HG03575 (cell line): ENCODE results near the gene LRRC17.

Experiments used
- ATAC-seq: cut with Tn5 transposase; IDR thresholded peaks from one replicate; pipeline ENCODE4 v1.9.1; 2021; ENCODE audit not compliant: unreplicated experiment, insufficient number of reproducible peaks, low FRiP score; ENCODE audit errors: extremely low read depth

LRRC17 gene, protein sequence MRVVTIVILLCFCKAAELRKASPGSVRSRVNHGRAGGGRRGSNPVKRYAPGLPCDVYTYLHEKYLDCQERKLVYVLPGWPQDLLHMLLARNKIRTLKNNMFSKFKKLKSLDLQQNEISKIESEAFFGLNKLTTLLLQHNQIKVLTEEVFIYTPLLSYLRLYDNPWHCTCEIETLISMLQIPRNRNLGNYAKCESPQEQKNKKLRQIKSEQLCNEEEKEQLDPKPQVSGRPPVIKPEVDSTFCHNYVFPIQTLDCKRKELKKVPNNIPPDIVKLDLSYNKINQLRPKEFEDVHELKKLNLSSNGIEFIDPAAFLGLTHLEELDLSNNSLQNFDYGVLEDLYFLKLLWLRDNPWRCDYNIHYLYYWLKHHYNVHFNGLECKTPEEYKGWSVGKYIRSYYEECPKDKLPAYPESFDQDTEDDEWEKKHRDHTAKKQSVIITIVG

DNA sequence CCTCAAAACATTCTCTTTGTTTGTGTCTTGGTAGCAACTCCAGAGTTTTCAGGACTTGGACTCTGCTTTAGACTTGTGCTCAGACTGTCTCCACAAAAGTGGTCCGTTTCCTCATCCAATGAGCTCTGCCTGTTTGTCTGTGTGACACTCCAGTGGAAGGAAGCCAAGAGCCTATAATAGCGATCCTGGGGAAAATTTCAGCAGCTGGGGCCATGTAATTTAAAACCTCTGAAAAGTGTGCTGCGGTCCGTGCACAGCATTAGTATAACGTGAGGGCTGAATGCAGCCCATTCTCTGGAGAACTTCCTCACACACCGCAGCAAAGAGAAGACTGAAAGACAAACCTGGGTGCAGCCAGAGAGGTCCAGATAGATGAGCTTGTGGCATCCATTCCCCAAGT is at the start of gene LRRC17:
Gene LRRC17, plus strand, starts transcription at position 259 of the 400 bp plus-strand sequence. CDS start 20,914 bp downstream, outside the sequence.
- no peak for ATAC-seq

DNA sequence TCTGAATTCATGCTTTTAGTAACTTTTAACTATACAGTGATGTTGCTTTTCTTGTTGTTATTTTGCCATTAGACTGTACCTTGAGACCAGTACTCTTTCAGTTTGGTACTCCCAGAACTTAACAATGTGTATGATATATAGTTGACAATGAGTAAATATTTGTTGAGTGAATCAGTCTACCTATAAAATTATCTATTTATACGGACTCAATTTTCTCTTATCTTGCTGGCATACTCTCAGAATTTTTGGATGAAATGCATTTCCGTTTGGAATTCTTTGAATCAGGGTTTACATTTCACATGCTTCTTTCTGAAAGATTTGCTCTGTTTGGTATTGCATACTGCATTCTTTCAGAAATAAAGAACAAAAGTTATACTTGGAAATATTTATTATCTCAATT is 47.8 kb upstream of the LRRC17 start:
- ATAC-seq, result no peak

DNA sequence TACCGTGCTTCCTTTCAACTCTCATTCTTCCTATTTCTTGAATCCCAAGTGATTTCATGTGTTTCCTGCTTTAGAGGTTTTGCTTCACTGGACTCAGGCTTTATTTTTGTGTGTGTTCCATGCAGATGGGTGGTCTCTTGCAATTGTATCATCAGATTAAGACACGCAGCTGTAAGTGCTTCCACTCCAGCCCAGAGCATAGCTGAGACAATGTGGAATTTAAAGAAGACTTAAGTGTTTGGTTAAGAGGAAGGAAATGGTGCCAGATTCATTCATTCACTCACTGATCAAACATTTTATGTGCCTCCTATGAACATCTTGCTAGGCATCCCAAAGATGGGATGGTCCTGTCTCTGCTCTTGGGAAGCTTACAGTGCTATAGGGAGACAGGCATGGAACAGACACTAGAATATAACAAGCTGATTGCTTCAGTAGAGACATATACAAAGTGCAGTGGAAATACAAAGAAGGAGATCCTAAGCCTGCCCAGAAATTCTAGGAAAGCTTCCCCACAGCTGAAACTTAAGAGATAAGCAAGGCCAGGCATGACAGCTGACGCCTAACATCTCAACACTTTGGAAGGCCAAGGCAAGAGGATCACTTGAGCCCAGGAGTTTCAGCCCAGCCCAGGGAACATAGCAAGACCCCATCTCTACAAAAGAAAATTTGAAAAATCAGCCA is 46.1 kb upstream of the LRRC17 start:
- ATAC-seq, result no peak

DNA sequence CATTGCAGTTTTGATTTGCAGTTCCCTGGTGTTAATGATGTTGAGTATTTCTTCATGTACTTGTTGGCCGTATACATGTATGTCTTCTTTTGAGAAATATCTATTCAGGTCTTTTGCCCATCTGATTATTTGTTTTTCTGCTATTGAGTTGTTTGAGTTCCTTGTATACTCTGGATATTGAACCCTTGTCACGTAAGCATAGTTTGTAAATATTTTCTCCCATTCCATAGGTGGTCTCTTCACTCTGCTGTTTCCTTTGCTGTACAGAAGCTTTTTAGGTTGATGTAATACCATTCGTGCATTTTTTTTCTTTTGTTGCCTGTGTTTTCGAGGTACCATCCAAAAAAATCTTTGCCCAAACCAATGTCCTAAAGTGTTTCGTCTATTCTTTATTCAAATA is 43.6 kb upstream of the LRRC17 start:
- ATAC-seq, result no peak

DNA sequence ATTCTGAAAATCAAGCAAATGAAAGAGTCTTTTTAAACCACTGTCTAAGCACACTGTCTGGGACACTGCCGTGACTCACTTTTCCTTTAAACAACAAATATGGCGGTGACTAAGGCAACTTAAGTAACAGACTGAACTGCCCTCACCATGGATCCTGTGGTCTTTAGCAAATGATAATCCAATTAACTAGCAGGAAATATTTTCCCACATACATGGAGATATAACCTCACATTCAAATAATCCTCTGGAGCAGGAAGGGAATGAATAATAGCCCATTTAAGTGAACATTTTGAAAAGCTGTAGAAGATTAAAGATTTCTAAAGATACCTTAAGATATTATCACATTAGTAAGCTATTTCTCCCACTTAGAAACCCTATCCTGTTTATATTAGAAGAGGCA is 40.3 kb upstream of the LRRC17 start:
- ATAC-seq, result no peak

DNA sequence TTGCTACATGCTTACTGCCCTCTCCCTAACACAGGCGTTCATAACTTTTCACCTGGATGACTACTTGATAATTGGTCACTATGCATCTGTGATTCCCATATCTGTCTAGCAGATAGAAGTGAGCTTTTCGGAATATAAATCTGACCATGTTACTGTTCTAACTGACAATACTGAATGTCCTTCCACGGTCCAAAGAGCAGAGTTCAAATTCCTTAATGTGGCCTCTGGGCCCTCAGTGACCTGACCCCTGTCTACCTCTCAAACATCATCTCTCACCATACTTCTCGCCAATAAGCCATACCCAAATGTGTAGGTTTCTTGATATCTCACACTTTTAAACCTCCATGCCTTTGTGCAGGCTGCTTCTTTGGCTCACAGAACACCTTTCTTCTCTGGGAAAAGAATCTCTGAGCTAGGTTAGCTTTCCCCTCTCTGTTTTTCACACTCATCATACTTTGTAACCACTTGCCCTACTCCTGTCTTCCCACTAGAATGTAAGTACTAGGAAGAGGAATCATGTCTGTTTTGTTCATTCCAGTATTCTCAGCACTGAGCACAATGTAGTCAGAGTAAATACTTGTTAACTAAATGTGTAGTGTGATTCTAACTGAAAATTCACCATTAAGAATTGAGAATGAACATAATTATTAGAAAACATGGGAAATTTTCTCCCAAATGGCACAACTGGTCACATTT is 39.2 kb upstream of the LRRC17 start:
- ATAC-seq, result no peak

DNA sequence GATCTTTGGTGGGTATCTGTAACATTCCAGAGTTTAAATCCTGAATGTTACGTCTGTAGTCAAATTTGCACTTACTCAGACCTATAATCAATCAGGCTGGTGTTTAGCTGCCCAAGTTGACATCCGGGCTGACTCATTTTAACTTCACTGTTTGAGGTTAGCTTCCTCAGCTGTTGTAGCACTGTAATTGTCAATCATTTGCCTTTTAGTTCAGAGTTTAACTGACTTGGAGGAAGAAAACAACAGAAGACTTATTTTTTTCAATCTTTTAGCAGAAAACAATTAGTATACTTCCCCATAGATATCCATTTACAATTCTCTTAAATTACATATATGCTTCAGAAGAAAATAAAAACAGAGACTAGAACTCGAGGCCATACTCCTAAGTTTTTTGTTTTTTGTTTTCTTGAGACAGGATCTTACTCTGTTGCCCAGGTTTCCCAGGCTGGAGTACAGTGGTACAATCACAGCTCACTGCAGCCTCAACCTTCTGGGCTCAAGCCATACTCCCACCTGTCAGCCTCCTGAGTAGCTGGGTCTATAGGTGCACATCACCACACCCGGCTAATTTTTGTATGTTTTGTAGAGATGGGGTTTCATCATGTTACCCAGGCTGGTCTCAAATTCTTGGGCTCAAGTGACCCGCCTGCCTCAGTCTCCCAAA is 38.5 kb upstream of the LRRC17 start:
- ATAC-seq, result peak; percentile 97

DNA sequence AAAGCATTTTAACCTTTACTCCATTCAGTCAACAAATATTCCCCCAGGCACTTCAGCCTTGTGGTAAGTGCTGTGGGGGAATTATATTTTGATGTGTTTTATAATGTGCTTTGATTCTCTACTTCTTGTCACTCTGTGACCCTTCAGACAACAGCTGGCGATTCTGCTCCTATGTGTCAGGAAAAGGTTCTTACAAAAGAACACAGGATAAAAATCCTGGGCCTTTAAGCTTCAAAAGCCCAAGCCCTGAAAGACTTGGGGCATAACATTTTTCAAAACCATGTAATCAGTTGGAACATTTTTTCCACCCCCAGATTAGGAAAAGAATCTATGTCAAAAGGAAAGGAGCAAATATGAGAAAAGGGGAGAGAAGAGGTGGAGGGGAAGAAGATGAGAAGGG is 37.8 kb upstream of the LRRC17 start:
- no peak for ATAC-seq

DNA sequence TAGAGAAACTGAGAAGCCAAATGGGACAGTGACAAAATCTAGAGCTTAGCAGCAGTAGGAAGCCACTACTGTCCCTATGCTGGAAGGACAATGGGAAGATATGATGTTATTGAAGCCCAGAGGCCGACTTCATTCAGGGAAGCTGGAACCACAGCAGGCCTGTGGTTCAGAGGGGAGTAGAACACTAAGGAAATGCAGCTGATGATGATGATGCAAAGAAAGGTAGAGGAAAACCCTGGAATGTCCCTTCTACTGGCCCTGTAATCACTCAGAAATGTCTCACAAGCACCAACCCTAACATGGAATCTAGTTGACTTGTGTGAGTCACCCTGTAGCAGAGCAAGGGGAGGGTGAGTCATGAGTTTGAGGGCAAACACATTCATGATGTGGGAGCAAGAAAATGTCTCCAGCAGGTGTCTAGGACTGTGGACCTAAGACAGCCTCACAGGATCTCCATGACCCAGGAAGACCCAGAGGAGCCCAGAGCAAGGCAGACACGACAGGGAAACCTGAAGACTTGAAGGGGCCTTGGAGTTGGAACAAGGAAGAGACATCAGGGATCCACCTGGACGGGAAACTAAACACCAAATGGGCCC is 37.0 kb upstream of the LRRC17 start:
- no peak for ATAC-seq

DNA sequence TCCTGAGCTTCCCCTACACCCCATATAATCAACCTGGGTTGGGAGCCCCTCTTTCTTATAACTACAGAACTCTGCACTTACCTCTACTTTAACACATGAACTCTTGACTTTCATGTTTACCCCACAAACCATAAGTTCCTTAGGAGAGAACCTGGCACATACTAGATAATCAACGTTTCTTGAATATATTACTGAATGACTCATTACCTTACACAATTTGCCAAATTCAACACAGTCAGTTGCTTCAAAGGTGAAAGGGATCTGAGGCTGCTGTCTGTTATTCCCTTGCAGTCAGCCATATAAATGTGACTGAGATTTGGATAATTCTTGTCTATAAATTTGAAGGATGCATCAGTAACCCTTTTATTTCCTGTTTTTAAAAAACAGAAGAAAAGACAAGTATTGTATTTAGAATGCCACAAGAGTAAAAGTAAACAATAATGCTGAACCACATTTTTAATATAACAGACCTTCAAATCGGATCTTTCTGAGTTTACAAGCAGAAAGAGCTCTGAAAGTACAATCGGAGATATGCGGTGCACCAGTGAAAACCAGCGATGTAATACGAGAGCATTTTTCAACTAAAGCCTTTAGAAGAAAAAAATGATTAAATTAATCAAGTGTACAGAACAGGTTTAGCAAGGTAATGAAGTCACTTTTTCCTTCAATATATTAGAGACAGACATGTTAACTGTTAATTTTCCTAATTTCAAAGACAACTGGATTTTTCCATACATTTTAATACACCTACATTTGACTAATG is 29.5 kb upstream of the LRRC17 start:
- ATAC-seq, result no peak

DNA sequence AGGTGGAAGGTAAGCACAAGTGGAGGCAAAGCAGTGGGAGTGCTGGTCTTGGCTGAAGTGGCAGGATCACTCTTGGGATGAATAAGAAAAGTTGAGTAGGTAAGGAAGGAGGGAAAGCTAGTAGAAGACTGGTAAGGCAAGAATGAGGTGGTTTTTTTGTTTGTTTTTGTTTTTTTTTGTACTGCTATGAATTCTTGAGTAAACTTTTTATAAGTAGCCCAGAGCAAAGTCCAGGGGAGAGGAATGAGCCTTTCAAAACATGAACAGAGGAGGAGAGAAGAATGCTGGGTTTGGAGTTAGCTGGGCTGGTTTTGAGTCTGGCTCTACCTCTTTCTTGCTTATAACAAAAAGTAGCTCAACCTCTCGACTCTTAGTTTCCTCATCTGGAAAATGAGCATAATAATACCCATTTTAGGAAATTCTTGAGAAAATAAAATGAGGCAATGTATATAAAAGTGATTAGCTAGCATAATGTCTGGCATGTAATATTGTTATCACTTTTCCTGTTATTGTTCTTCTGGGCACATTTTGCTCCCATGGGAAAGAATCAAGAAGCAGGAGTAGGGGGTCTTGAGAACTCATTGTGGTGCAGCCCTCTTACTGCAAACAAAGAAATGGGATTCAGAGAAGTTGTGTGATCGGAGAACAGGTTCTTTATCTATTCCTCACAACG is 24.1 kb upstream of the LRRC17 start:
- ATAC-seq, result no peak

DNA sequence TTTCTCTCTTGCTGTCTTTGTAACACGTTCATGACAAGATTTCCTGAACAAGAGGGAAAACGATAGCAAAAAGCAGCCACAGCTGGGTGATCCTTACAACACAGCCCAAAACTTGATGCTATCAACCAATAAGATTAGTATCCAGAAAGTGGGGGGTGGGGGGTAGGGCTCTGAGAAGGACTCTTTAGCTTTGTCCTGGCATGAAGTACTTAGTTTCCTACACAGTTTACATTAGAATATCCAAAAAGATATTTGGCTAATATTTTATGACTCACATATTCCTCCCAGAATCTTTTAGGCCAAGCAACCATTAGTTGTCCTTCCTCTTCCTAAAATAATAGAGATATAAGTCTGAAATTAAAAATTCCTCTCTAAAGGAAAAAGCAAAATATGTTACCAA is 22.9 kb upstream of the LRRC17 start:
- no peak for ATAC-seq

DNA sequence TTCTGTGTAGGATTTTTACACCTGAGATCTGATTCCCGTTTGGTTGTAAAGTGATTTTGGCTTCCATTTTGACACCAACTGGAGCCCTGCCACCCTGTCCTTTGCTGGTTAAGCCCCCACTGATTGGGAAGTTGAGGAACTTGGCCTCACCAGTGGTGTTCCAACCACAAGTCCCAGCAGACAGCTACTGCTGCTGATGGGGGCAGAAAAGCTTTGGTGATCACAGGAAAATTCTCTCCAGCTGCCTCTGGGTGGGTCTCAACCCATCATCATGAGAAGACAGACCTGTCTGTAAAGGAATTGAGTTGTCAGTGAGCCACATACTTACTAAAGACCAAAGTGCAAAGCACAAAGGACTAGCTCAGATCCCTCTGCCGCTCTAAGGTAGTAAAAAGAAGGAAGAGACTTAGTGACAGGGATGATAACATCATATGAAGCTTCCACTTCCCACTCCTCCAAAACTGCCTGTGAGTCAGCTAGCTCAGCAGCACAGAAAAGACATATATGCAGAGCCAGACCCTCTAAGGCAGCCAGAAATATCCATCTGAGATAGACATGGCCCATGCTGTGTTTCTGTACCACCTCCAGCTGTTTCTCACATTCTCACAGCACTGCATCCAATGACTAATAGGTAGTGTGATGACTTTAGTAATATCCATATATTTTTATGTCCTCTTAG is 22.4 kb upstream of the LRRC17 start:
- ATAC-seq, result no peak

DNA sequence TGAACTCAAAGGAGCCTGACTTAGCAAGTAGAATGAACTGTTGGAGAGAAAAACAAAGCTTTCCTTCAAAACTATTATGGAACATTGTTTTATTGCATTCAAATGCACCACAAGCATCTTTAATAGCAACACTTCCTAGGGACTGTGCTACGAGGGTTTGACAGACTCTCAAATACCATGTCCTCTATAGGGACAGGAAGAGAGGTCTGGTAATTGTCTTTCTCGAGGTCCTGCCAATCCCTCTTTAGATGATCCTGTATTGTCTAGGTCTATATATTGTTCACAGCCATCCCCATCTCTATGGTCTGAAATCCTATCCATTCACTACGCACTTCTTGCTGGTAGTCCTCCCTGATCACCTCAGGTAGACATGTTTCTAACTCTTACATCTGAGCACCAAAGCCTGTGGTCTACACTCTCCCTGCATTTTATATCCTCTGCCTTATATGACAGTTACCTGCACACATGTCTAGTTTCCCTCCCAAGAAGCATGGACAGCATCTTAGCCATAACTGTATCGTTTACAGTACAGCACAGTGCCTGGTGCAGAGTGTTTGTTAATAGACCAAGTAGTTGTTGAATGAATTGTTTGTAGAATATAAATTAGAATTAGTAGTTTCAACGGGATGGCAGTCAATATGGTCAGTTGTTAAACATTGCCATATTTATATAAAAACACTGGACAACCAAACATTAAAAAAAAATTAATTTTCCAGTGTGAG is 21.7 kb upstream of the LRRC17 start:
- ATAC-seq, result no peak

DNA sequence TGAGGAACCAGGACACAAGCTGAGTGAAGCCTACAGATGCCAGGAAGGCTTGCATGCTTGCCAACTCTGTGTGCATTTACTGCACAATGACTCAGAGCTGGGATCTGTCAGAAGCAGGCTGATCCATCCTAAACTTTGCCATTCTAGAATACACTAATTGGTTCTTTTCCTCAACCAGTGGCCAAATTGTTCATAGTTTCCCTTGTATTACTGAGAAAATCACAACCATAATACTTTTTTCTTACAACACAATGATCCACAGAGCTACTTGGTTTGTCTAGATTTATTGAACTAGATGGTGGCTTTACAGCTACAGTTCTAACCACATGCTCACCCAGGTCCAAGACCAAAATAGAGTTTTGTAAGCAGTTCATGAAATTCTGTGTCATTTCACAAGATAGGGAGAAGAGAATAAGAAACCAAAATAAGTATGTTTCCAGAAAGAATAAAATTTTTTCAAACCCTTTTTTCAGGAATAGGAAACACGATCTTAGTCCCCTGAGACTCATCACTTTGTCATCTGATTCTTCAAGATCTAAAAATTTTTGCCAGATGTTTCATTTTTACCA is 21.0 kb upstream of the LRRC17 start:
- ATAC-seq, result no peak

DNA sequence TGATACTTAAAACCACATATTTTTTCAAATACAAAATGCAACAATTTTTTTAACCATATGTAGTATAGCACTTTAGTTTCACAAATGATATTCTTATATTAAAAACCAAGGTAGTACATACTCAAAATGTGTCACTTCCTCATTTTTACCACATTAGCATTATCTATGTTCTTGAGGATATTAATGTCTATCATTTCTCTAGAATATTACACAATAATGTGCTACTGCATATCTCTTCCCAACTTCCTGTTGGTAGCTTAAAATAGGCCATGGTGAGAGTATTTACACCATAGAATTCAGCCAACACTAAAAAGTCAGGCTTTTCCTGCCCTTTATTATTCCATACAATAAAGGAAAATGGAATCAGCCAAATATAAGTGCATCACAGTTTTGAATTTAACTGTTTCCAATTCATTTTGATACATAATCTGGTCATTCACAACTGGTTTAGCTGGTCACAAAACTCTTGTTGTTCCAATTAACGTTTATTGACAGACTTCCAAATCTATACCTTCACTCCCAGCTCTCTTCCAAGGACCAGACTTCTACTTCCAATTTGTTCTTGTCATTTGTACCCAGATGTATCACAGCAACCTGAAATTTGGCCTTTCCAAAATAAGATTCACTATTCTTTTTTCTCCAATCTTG is 20.0 kb upstream of the LRRC17 start:
- no peak for ATAC-seq
